Mesodermal cell (in vitro differentiated cells): ENCODE results near the gene IGF2.

Experiments
- H3K27ac ChIP-seq: 2 replicates; pipeline ENCODE4 v1.7.0; 2013; ENCODE audit warnings: mild to moderate bottlenecking, low read depth, low read length, moderate library complexity; ENCODE audit not compliant: severe bottlenecking
- H3K36me3 ChIP-seq: 2 replicates; pipeline ENCODE4 v1.7.1; 2013; ENCODE audit warnings: mild to moderate bottlenecking, low read length, moderate library complexity; ENCODE audit not compliant: control insufficient read depth, insufficient read depth
- H3K4me1 ChIP-seq: one replicate; pipeline ENCODE4 v1.7.1; 2013; ENCODE audit warnings: mild to moderate bottlenecking, low read length; ENCODE audit not compliant: insufficient read depth, control insufficient read depth, poor library complexity, severe bottlenecking
- H3K4me3 ChIP-seq: 2 replicates; pipeline ENCODE4 v1.7.0; 2013; ENCODE audit warnings: low read length, control low read depth, mild to moderate bottlenecking; ENCODE audit not compliant: insufficient read depth, poor library complexity, severe bottlenecking; ENCODE audit errors: extremely low read depth
- H3K9me3 ChIP-seq: 2 replicates; pipeline ENCODE4 v1.7.1; 2013; ENCODE audit warnings: mild to moderate bottlenecking, low read length, moderate library complexity; ENCODE audit not compliant: control insufficient read depth
- WGBS, 2 experiments: methylation state at CpG; one replicate each; pipeline ENCODE4 v1.1.5; 2013; ENCODE audit warnings: missing lambda C conversion rate in 2 of 2; ENCODE audit not compliant: insufficient coverage in 2 of 2; 5-methylcytosine and 5-hydroxymethylcytosine counted together

The IGF2 gene

DNA sequence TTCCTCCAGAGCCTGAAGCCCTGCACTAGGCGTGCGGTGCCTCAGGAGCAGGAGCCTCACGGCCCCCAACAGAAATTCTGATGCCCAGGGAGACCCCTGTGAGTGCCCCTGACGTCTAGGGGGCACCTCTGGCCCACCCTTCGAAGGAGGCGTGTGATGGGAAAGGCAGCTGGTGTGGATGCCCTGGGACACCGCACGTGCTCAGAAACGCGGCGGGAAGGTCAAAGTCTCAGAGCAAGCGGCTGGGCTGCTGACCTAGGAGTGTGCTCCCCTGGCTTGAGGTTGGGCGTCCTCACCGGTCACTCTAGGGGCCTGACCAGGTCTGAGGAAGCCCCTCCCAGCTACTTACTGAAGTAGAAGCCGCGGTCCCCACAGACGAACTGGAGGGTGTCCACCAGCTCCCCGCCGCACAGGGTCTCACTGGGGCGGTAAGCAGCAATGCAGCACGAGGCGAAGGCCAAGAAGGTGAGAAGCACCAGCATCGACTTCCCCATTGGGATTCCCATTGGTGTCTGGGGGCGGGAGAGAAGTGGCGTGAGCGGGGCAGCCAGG lies 4.1 kb downstream of the IGF2 start:
- H3K9me3 ChIP-seq = no peaks in the 10 kb centered on the region
- peaks cover 7% of the 10 kb centered on the region for H3K36me3 ChIP-seq
- H3K4me3 ChIP-seq = no peak overlapping the region
- peaks cover 5% of the 10 kb centered on the region for H3K4me1 ChIP-seq
- H3K27ac ChIP-seq = no peak overlapping the region
- WGBS, 2 experiments = 85 to 92% methylated on average over 23 to 24 of the region's 26 CpGs

DNA sequence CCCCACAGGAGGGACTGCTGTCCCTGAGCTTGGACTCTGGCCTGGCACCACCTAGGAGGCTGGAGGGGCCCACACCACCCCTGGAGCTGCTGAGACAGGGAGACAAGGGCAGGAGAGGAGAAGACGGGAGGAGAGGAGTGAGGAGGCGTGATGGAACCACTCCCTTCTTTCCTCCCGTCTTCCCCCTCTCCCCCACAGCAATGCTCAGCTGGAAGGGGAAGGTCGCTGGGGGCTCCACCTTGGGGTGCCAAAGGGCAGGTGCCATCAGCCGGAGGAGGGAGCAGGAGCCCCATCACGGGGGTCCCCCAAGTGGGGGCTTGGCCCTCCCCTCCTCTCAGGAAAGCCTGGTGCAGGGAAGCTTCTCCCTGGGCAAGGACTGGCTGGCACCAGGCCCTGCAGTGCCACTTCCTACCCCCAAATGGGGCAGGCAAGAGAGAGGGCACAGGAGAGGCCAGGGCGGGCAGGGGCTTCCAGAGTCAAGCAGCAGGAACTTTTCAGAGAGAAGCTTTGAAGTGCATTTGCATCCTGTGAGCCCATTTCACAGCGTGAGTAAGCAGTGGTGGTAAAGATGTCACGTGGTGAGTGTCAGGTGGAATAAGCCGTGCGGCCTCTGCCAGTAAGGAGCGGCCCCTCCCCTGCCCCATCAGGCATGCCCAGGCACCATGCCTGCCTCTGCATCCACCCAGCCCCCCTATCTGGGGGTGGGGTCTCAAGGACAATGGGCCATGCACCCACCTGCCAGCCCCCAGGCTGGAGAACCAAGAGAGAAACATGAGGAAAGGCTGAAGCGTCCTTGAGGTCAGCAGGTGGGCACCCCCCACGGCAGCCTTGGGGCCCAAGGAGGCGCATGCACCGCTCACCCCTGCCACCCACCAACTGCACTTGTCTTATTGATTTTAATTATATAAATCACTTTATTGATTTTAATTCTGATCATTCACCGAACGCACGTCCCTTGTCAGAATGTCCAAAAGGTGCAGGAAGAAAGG lies 4.9 kb downstream of the IGF2 start:
- WGBS, 2 experiments = 85 to 93% methylated on average over 5 to 8 of the region's 19 CpGs
- H3K4me3 ChIP-seq = no peak overlapping the region

DNA sequence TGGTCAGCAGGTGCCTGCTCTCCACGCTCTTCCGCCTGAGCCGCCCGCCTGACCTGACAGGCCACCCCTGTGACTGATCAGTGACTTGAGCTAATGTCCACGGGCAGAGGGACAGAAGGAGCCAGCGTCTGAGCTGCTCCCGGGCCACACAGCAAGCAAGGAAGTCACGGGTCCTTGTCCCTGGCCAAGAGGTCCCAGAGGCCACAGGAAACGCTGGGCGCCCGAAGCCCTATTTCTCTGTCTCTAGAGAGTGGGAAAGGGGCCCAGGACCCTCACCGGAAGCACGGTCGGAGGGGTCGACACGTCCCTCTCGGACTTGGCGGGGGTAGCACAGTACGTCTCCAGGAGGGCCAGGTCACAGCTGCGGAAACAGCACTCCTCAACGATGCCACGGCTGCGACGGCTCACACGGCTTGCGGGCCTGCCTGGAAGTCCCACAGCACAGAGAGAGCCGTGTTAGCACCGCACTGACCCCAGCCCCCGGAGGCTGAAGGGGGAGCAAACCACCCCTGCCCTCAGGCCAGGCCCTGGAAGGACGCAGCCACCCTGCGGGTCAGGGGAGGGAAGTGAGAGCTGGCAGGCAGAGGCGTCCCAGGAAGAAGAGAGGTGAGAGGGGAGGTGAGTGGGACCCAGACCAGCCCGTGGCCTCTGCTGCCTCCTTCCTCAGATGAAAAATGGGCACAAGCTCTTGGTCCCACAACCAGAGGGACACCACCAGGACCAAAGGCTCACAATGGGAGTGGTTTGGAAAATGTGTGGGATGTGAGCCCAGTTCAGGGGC lies 5.8 kb downstream of the IGF2 start:
- Histone ChIP-seq H3K9me3 (no peaks in the 10 kb centered on the region), H3K27ac (no peak overlapping the region), H3K36me3 (peaks cover 7% of the 10 kb centered on the region), H3K4me3 (no peak overlapping the region), H3K4me1 (peaks cover 5% of the 10 kb centered on the region)
- 68 to 75% methylated on average over 29 to 30 of the region's 33 CpGs for WGBS, 2 experiments

More for the DNA sequence above, 4.9 kb downstream of the IGF2 start:
- H3K4me1 ChIP-seq = peaks cover 5% of the 10 kb centered on the region
- H3K36me3 ChIP-seq = peaks cover 7% of the 10 kb centered on the region
- H3K9me3 ChIP-seq = no peaks in the 10 kb centered on the region
- H3K27ac ChIP-seq = no peak overlapping the region

DNA sequence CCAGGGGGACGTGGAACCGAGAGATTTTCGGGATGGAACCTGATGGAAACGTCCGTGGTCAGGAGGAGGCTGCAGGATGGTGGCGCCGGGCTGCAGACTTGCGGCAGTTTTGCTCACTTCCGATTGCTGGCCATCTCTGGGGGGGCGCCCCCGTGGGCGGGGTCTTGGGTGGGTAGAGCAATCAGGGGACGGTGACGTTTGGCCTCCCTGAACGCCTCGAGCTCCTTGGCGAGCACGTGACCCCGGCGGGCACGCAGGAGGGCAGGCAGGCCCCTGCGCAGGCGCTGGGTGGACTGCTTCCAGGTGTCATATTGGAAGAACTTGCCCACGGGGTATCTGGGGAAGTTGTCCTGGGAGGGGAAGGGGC lies 6.3 kb downstream of the IGF2 start:
- Histone ChIP-seq H3K4me3 (no peak overlapping the region), H3K9me3 (no peaks in the 10 kb centered on the region), H3K4me1 (peaks cover 5% of the 10 kb centered on the region), H3K36me3 (peaks cover 7% of the 10 kb centered on the region), H3K27ac (no peak overlapping the region)
- 63 to 73% methylated on average over 19 to 23 of the region's 24 CpGs for WGBS, 2 experiments

DNA sequence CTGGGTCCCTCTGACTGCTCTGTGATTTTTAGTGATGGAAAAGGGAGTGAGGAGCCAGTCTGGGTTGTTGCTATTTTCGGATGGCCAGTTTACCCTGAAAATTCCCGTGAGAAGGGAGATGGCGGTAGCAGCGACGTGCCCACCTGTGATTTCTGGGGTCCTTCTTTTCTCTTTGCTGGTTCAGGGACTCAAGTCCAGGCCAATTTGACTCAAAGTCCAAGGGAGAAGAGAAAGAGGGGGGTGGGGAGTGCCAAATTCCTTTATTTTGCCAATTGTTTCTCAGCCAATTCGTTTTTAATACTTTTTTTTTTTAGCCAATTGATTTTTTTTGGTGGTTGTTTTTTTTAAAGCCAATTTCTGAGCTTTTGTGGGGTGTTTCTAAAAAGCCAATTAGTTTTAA lies 6.9 kb downstream of the IGF2 start:
- Histone ChIP-seq H3K27ac (no peak overlapping the region), H3K36me3 (peaks cover 7% of the 10 kb centered on the region), H3K9me3 (no peaks in the 10 kb centered on the region), H3K4me3 (no peak overlapping the region), H3K4me1 (peaks cover 5% of the 10 kb centered on the region)
- 70 to 92% methylated on average over 2 to 5 of the region's 6 CpGs for WGBS, 2 experiments

DNA sequence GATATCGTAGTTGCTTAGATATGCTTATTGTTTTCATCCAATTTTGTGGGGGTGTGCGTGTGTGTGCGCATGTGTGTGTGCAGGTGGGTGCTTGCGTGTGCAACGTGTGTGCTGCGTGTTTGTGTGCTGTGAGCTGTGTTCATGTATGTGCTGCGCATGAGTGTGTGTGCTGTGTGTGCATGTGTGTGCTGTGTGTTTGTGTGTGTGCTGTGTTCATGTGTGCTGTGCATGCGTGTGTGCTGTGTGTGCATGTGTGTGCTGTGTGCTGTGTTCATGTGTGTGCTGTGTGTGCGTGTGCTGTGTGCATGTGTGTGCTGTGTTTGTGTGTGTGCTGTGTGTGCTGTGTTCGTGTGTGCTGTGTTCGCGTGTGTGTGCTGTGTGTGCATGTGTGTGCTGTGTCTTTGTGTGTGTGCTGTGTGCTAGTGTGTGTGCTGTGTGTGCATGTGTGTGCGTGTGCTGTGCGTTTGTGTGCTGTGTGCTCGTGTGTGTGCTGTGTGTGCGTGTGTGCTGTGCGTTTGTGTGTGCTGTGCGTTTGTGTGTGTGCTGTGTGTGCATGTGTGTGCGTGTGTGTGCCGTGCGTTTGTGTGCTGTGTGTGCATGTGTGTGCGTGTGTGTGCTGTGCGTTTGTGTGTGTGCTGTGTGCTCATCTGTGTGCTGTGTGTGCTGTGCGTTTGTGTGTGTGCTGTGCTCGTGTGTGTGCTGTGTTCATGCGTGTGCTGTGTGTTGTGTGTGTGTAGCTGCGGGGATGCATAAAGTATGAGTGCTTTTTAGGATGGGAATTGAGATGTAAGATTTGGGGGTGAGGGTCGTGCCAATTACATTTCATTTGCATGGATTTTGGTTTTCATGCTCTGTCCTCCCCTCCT lies 7.6 kb downstream of the IGF2 start:
- no peak overlapping the region for H3K4me3 ChIP-seq
- H3K27ac ChIP-seq = no peak overlapping the region
- H3K36me3 ChIP-seq = peaks cover 7% of the 10 kb centered on the region
- H3K9me3 ChIP-seq = no peaks in the 10 kb centered on the region
- WGBS, 2 experiments = 85% methylated on average over 21 to 27 of the region's 28 CpGs
- H3K4me1 ChIP-seq = peaks cover 5% of the 10 kb centered on the region

DNA sequence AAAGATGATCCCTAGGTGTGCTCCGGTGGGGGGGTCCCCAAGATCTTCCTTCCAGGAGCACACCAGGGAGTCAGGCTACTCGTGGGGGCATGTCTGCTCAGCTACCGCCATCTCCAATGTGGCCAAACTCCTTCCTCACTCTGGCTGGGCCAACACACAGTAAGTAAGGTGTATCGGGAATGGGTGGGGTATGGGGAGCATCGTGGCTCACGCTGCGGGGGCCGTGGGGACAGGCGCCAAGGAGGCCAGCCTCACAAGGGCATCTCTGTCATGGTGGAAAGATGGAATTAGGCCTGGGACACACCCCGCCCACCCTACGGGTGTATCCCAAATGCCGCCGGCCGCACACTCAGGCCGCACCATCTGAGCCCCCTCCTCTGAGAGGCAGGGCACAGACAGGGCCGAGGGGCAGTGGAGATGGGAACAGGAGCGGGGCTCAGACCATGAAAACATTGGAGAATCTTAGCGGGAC lies 8.3 kb downstream of the IGF2 start:
- Histone ChIP-seq H3K9me3 (no peaks in the 10 kb centered on the region), H3K27ac (no peak overlapping the region), H3K36me3 (peaks cover 5% of the 10 kb centered on the region), H3K4me3 (no peak overlapping the region), H3K4me1 (peaks cover 3% of the 10 kb centered on the region)
- 94 to 99% methylated on average over 11 to 14 of the region's 18 CpGs for WGBS, 2 experiments

DNA sequence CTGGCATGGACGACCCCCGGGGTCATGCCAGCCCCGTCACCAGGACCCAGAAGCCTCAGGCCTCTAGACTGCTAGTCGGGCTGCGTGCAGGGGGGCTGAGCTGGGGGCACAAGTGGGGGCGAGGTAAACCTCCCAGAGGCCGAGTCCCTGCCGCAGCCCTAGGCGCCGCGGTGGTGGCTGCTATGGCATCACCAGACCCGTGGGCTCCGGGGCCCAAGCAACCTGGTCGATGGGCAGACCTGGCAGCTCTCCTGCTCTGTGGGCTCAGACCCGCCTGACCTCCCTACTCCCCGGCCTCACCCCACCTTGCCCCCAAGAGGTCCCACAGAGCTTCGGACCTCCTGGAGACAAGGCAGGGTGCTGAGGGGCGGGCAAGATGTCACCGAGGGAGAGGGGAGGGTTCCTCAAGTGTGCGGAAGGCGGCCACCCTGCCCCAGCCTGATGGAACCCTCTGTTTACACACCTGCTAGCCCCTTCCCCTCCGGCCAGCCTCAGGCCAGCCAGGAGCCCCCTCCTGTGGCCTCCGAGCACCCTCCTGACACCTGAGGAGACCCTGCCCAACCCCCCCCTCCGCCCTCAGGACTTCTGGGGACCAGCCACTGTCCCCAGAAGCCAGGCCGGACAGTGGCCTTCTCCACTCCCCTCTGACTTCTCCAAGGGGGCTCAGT lies 9.4 kb downstream of the IGF2 start:
- H3K4me1 ChIP-seq = no peaks in the 10 kb centered on the region
- H3K4me3 ChIP-seq = no peak overlapping the region
- H3K9me3 ChIP-seq = no peaks in the 10 kb centered on the region
- H3K36me3 ChIP-seq = peaks cover 5% of the 10 kb centered on the region
- H3K27ac ChIP-seq = no peak overlapping the region
- 94 to 98% methylated on average over 16 to 17 of the region's 25 CpGs for WGBS, 2 experiments

DNA sequence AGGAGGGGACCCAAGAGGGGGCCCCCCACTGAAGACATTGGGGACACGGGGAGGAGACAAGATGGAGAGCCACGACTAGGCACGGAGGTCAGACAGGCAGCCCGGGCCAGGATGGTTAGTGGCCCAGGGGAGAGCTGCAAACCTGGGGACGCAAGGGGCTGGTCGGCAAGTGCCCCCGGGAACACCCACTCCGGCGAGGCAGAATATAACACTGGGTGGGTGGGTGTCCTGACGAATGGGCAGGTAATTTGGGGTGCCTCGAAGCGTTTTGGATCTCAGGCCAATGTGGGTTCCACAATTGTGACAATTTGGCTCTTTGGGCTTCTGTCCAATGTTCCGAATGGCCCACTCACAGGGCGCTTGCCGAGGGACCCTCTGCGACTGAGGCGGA lies 9.9 kb downstream of the IGF2 start:
- H3K36me3 ChIP-seq = peaks cover 5% of the 10 kb centered on the region
- 95% methylated on average over 14 to 17 of the region's 17 CpGs for WGBS, 2 experiments
- no peaks in the 10 kb centered on the region for H3K9me3 ChIP-seq
- no peak overlapping the region for H3K4me3 ChIP-seq
- no peak overlapping the region for H3K27ac ChIP-seq
- no peaks in the 10 kb centered on the region for H3K4me1 ChIP-seq
